ENCODE measurements around the gene PRKCG.

The PRKCG gene

DNA sequence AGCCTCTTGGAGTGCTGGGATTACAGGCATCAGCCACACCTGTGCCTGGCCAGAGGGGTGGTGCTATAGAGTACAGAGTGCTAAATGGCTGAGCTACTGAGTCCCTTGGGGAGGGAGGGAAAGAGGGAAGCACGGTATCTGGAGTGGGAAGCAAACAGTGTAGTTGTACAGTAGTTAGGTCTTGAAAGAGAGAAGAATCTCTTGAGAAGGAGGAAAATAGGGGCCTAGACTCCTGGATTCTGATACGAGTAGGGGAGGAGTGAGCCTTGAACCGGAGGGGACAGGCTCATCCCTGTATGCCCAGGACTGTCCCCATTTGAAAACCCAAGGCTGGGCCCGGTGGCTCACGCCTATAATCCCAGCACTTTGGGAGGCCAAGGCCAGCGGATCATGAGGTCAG is 9.2 kb upstream of the PRKCG start:
- no peak for DNase-seq (ENCODE audit: low read depth)

DNA sequence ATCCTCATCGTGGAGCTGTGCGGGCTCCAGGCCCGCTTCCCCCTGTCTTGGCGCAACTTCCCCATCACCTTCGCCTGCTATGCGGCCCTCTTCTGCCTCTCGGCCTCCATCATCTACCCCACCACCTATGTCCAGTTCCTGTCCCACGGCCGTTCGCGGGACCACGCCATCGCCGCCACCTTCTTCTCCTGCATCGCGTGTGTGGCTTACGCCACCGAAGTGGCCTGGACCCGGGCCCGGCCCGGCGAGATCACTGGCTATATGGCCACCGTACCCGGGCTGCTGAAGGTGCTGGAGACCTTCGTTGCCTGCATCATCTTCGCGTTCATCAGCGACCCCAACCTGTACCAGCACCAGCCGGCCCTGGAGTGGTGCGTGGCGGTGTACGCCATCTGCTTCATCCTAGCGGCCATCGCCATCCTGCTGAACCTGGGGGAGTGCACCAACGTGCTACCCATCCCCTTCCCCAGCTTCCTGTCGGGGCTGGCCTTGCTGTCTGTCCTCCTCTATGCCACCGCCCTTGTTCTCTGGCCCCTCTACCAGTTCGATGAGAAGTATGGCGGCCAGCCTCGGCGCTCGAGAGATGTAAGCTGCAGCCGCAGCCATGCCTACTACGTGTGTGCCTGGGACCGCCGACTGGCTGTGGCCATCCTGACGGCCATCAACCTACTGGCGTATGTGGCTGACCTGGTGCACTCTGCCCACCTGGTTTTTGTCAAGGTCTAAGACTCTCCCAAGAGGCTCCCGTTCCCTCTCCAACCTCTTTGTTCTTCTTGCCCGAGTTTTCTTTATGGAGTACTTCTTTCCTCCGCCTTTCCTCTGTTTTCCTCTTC is 8.0 kb upstream of the PRKCG start:
- no peak for DNase-seq (ENCODE audit: low read depth)

DNA sequence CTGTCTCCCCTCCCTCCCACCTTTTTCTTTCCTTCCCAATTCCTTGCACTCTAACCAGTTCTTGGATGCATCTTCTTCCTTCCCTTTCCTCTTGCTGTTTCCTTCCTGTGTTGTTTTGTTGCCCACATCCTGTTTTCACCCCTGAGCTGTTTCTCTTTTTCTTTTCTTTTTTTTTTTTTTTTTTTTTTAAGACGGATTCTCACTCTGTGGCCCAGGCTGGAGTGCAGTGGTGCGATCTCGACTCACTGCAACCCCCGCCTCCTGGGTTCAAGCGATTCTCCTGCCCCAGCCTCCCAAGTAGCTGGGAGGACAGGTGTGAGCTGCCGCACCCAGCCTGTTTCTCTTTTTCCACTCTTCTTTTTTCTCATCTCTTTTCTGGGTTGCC is 7.4 kb upstream of the PRKCG start:
- DNase-seq (ENCODE audit: low read depth): no peak

- no peak for DNase-seq (ENCODE audit: low read depth)
Measured at GRCh38 chr19:53875602-53876325, 6.2 kb upstream of the PRKCG start.

DNA sequence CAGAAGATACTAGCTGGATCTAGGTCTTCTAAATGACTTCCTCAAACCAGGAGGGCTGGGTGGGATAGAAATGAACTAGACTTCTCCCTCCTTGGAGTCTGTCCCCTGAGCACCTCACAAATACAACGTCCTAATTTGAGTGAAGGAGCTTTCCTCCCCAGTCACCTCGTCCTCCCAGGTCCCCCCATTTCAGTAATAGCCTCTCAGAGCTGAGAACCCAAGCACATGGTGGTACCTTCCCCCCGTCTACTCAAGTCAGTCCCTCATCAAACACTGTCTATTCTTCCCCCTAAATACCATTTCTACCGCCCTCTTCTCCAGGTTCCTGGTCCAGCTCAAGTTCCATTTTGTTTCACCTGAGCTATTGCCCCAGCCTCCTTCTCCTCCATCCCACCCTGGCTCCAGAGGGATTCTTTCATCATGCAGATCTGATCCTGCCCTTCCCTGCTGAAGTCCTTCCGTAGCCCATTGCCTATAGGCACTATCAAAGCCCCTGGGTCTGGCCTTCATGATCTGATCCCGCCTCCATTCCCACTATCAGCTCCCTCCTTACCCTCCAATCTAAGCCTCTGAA is 5.3 kb upstream of the PRKCG start:
- no peak for DNase-seq (ENCODE audit: low read depth)

GRCh38 chr19:53877361-53877766 is 4.6 kb upstream of the PRKCG start:
- DNase-seq (ENCODE audit: low read depth): no peak

- DNase-seq (ENCODE audit: low read depth): no peak
Measured at GRCh38 chr19:53878776-53879139, 3.2 kb upstream of the PRKCG start.

DNA sequence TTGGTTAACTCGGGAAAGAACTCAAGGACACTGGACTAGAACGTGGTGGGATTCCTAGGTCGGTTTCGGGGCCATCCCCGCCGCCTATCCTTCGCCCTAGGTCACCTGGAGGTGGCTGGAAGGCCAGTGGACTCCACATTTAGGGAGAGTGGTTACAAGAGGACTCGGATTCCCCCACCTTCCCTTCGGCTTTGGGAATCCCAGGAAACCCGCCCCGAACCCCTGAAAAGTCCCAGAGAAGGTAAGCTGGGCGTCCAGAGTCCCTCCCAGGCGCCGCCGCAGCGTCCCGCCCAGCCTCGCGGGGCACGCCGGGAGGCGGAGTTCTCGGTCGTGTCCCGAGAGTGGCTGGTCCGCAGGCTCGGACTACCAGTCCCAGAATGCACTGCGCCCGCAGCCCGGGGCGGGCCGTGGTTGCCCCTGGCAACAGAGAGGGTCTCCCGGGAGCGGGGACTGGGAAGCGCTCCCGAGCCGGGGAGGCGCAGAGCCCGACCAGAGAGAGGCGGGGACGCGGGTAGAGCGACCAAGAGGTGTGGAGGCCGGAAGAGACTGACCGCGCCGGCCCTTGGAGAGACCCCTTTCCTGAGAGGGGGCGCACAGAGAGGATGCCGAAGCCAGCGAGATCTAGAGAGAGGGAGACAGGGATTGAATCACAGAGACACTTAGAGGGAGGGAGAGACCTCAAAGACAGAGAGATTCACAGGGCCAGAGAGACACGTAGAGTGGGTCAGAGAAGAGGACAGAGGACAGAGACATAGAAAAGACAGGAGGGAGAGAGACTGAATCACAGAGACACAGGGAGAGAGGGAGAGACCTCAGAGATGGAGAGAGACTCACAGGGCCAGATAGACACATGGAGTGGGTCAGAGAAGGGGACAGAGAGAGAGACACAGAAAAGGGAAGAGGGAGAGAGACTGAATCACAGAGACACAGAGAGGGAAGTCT is 2.6 kb upstream of the PRKCG start:
- DNase-seq (ENCODE audit: low read depth): no peak

GRCh38 chr19:53880711-53881481 is 1.1 kb upstream of the PRKCG start:
- DNase-seq (ENCODE audit: low read depth): no peak

DNA sequence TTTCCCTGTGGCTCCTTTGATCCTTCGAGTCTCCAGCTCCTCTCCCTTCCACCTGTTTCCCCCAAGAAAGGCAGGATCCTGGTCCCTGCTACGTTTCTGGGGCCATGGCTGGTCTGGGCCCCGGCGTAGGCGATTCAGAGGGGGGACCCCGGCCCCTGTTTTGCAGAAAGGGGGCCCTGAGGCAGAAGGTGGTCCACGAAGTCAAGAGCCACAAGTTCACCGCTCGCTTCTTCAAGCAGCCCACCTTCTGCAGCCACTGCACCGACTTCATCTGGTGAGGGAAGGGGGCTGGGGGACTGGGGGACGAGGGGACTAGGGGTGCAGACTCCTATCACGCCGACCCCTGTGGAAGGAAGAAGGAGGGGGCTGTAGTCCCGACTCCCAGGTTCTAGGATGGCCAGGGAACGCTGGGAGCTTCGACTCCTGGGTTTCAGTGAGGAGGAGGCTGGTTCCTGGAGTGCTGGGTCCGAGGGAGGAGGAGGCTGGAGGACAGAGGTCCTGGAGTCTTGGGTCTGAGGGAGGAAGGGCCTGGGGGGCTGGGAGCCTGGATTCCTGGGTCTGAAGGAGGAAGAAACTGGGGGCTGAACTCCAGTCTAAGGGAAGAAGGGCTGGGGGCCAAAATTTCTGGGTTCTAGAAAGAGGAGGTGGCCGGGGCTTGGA is 524 bp downstream of the PRKCG start:
- DNase-seq (ENCODE audit: low read depth): no peak

DNA sequence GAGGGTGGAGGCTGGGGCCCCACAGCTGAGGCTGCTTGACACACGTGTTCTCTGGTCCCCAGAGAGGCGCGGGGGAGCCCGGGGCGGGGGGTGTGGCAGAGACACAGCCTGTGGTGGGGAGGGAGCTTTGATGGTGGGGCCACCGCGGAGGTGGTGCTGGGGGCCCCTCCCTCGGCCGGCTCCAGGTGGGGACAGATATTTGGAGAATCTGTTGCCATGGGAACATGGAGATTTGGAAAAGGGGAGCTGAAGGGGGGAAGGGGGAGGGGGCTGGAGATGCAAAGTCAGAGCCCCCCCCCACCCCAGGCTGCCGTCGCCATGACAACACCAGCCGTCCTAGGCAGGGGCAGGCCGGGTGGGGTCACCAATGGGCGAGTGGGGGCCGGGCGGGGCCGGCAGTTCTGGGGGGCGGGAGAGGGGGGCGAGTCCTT is 1.2 kb downstream of the PRKCG start:
- no peak for DNase-seq (ENCODE audit: low read depth)

DNA sequence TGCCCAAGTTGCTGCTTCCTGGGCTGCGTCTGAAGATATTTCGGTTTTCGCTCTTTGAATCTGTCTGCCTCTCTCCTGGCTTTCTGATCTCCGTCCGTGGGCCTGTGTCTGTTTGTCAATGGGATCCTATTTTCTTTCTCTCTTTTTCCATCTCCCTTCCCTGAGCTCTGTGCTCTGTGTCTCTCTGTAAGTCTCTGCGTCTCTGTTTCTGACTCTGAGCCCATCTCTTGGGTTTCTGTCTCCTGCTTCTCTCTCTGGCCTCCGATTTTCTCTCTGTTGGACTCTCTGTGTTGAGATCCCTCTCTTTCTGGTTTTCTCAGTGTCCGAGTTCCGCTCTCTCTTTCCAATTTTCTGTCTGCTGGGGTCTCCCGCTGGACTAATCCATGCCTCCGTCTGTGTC is 1.7 kb downstream of the PRKCG start:
- no peak for DNase-seq (ENCODE audit: low read depth)

DNA sequence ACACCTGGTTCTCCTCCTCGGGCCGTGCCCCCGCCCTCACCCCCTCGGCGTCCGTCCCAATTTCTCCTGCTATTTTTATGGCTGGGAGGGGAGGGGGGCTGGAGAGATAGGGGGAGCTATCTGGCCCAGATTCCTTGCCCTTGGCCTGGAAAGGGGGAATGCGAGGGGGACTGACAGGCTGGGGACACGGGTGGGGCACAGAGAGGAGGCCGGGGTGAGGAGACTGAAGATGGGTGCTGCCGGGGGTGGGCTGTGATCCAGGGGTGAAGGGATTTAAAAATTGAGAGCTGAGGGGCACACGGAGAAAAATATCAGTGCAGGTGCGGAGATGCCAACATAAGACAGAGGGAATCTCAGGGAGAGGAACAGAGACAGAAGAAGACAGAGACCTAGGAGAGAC is 2.3 kb downstream of the PRKCG start:
- DNase-seq (ENCODE audit: low read depth): no peak

DNA sequence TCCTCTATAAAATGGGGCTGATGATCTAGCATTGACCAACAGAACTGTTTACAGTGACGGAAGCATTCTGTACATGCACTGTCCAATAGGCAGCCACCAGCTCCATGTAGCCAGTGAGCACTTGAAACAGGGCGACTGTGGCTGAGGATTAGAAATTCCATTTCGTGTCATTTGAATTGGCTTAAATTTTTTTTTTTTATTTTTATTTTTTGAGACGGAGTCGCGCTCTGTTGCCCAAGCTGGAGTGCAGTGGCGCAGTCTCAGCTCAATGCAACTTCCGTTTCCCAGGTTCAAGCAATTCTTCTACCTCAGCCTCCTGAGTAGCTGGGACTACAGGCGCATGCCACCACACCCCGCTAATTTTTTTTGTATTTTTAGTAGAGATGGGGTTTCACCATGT is 3.0 kb downstream of the PRKCG start:
- no peak for DNase-seq (ENCODE audit: low read depth)

GRCh38 chr19:53892301-53892980 is 10.4 kb downstream of the PRKCG start:
- no peak for DNase-seq (ENCODE audit: low read depth)

GRCh38 chr19:53892981-53893325 is 11.0 kb downstream of the PRKCG start:
- no peak for DNase-seq (ENCODE audit: low read depth)

DNA sequence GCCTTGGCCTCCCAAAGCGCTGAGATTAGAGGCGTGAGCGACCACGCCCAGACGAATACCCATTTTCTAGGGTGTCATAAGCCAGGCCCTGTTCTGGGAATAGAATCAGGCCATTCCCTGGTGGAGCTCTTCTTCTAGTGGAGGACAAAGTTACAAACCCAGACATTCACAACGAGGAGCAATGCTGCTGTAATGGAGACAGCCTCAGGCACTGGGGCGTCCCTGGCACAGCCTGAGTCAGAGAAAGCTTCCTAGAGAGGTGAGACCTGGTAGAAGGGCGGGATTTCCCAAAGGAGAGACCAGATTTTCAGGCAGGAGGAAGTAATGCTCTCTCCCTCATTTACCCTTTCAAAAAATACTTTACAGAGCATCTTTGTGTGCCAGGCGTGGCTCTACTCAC is 12.7 kb downstream of the PRKCG start:
- no peak for DNase-seq (ENCODE audit: low read depth)

DNA sequence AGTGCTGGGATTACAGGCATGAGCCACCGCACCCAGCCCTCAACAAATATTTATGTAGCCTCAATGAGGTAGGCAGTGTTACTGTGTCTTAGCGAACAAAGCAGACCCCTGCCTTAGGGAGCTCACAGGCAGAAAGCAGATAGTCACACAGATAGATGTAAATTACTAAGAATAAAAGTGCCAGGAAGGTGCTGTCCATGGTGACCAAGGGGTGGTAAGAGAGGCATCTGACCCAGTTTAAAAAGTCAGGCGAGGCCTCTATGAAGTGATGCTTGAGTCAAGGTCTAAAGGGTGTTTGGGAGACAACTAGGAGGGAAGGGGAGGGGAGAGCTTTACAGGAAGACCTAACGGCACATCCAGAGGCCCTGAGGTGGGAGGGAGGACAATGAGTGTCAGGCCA is 14.7 kb downstream of the PRKCG start:
- no peak for DNase-seq (ENCODE audit: low read depth)

DNA sequence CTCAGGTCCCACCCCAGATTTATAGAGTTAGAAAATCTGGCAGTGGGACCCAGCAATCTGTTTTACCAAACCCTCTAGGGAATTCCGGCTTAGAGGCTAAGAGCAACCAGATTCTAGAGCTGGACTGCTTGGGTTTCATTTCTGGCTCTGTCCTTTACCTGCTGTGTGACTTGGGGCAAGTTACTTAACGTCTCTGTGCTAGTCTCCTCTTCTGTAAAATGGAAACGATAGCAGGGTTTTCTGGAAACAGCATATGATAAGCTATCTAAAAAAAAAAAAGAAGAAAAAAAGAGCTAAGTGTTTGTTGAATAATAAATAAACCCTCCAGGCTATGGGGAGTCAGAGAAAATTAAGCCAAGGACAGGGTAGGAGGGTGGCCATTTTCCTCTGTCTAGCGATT is 15.5 kb downstream of the PRKCG start:
- DNase-seq (ENCODE audit: low read depth): no peak

DNA sequence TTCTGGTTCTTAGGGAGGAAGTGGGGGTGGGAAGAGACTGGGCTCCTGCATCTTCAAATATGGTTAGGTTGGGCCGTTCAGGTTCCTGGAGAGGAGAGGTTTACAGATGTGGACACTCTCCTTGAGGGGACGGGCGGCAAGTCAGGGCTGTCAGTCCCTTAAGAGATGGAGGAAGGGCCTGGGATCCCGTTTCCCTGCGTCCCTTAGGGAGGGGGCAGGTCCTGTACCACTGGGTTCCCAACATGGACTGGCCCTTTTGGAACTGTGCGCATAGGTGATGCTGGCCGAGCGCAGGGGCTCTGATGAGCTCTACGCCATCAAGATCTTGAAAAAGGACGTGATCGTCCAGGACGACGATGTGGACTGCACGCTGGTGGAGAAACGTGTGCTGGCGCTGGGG is 16.2 kb downstream of the PRKCG start:
- no peak for DNase-seq (ENCODE audit: low read depth)

Measured in GM04504 (cell line).